Measurements from ENCODE around the gene MTA3.

The MTA3 gene

GRCh38 chr2:42755191-42755880, 186.9 kb downstream of the MTA3 start:
- H3K27ac ChIP-seq: no peak overlapping the region
- DNase-seq (ENCODE audit: low read depth, low spot score): no peak

DNA sequence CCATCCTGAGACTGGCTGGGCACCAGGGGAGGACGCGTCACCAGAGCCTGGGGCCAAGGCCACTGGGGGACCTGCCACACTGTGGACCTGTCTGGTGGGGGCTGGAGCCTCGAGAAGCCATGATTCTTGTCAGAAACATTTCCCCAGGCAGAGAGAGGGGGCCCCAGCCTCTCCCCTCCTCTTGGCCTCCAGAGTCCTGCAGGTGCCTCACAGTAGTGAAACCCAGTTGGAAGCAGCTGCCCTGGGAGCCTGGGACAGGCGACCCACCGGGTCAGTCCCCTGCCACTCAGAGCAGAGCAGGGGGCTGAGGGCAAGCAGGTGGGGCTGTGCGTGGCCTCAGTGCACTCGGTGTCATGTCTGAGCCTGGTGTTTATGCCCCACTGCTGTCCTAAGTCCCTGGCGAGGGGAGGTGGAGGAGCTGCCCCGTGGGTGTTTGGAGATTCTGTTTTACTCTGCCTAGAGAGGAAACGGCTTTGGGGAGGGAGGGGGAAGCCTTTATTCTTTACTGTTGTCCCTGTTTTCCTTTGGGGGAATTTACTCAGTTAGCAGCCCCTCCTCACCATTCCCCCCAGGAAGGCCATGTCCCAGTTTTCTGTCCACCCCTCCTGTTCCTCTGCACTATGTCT, 187.8 kb downstream of the MTA3 start:
- no peak for DNase-seq (ENCODE audit: low read depth, low spot score)
- H3K27ac ChIP-seq: no peak overlapping the region

GRCh38 chr2:42756966-42757513, 188.6 kb downstream of the MTA3 start:
- H3K27ac ChIP-seq: no peak overlapping the region
- DNase-seq (ENCODE audit: low read depth, low spot score): no peak

- DNase-seq (ENCODE audit: low read depth, low spot score): no peak
- no peak overlapping the region for H3K27ac ChIP-seq
Observed at GRCh38 chr2:42757981-42758740, 189.7 kb downstream of the MTA3 start.

- no peak for DNase-seq (ENCODE audit: low read depth, low spot score)
- no peak overlapping the region for H3K27ac ChIP-seq
Observed at GRCh38 chr2:42758751-42759150, 190.3 kb downstream of the MTA3 start.

DNA sequence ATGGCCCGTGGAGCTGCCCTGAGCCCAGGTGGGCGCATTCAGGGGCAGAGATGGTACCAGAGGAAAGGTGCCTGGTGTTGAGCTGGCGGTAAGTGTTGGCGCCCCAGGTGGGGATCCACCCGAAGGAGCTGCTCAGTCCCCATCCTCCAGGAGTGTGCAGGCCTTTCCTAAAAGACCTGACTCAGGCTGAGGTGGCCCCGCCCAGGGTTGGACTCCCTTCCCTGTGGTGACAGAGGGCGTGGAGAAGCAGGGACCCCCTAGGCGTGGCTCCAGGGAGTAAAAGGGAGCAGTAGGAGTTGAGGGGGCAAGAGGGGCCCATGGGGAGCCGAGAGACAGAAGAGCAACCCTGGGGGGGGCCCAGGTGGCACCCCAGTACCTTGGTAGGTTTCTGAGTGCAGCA, 193.1 kb downstream of the MTA3 start:
- no peak overlapping the region for H3K27ac ChIP-seq
- DNase-seq (ENCODE audit: low read depth, low spot score): no peak

DNA sequence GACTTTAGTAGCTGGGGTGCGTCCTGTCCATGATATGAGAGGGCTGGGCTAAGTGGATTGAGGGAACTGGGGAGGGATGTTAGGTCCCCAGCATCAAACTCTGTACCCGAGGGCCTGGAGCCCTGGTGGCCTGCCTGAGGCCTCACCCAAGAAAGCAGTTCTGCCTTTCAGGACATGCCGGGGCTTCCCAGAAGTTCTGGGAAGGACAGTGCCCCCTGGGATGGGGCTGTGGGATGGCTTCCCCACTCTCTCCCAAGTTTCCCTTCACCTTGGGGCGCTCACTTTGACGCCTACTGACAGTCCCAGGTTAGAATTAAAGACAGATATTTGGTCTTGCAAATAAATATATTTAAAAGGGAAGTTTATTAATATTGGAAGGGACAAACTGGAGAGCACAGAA, 193.7 kb downstream of the MTA3 start:
- no peak overlapping the region for H3K27ac ChIP-seq
- no peak for DNase-seq (ENCODE audit: low read depth, low spot score)

DNA sequence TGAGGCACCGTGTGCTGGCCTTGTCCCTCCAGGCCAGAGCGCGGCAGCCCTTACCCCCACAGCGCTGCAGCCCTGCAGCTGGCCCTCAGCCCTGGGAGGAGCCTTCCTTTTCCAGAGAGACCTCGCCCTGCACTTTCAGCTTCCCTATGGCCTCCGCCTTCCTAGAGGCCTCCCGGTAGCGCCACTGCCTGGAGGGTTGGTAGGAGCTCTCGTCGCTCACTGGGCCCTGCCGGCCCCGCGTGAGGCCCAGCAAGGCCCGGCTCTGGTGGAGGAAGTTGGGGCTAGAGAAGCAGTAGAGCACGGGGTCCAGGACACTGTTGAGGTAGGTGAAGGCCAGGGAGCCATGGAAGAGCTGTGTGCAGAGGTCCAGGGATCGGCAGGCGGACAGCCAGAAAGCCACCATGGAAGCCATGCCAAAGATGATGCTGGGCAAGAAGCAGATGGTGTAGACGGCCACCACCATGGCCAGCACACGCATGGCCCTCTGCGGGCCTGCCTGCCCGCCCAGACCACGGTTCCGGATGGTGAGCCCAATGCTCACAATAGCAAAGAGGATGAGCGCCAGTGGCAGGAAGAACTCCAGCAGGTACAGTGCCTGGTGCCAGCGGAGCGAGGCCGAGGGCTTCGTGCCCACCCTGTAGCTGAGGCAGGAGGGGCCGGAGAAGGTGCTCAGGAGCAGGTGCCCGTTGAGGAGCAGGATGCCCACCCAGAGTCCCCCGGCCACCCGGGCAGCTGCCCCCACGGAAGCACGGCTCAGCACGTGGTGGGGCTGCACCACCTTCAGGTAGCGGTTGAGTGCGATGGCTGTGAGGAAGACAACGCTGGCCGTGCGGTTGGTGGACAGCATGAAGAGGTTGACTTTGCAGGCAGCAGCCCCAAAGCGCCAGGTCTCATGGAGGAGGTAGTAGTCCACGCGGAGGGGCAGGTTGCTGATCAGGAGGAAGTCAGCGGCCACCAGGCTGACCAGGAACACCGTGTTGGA, 194.7 kb downstream of the MTA3 start:
- no peak overlapping the region for H3K27ac ChIP-seq
- DNase-seq (ENCODE audit: low read depth, low spot score): no peak

DNA sequence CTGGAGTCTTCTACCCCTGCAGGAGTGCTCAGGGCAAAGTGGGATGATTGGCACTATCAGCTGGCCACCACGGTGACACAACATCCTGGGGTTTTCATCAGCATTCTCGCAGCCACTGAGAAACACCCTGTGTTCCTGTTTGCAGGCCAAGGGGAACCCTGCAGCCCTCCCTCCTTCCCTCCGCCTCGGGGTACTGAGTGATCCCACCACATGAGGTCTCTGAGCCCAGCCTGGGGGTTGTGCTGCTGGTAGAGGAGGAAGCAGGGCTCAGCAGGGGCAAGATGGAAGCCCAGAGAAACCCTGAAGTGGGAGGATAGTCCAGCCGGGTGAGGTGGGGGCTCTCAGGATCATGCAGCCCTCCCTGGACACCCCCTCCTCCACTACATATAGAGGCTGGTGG, 195.7 kb downstream of the MTA3 start, which contains the start of gene OXER1:
OXER1 (minus strand) TSS at position 40 of the 400 bp plus-strand sequence. CDS start 73 bp downstream, outside the sequence.
- DNase-seq (ENCODE audit: low read depth, low spot score): no peak
- no peak within 1 kb of the TSS for H3K27ac ChIP-seq

DNA sequence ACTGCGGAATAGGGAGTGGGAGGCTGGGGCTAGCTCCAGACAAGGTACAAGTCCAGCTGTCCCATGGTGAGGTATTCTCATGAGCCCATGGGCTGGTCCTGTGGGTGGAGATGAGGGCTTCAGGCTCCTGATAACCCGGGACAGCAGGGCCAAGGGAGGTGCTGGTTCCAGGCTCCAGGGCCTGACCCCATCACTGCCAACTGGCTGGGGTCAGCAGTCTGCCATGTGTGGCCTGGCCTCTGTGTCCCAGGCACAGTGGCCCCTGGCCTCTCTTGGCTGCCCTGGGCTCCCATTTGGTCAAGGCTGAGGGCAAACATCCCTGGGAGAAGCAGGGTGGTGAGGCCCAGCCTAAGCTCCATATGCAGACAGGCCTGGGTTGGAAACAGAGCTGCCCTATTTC, 196.5 kb downstream of the MTA3 start:
- no peak for DNase-seq (ENCODE audit: low read depth, low spot score)
- no peak overlapping the region for H3K27ac ChIP-seq

DNA sequence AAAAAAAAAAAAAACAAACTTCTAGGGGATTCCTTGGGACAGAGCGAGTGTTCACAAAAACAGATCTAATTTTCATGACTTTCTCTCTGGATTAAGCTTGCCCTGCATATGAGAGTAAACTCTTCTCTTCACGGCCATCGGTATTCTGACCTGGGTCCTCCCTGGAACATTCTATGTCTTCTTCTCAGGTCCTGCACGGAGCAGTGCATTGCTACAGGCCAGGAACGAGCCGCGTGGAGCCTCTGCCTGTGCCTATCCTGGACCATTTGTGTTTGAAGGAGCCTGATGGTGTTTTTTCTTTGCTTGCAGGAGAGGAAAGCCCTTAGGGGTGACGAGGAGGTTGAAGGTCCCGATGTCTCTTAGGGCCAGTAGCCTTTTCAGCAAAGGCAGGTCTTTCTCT, 197.3 kb downstream of the MTA3 start:
- DNase-seq (ENCODE audit: low read depth, low spot score): no peak
- no peak overlapping the region for H3K27ac ChIP-seq

DNA sequence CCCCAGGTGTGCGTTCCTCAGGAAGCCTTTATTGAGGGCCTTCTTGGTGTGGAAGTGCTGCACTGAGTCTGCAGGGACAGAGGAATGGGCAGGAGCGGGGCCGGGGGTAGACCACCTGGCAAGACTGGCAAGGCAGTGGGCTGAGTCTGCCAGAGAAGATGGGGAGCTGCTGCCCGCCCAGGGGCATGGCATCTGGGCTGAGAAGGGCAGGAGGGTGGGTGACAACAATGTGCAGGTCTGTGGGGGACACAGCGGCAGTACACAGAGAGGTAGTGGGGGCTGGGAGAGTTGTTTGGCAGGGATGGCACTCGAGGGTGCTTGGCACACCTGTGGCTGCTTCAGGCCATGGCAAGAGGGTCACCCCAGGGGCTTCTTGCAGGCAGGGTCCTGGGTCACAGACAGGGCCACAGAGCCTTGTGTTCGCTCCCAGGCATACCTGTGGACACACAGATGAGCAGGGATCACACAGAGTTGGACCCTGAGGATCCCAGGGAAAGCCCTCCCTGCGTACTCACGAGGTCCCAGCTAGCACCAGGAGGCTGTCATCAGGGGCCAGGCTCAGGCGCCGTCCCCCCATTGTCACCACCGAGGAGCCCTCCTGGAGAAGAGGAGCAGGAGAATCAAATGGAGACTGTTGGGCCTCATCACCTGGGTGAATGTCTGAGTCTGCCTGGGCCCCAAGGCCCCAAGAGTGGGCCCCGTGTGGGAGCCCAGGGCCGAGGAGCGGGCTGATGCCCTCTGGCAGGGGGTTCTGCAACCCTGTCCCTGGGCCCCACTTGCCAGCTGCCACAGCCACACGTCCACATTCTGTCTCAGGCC, 198.9 kb downstream of the MTA3 start:
- no peak for DNase-seq (ENCODE audit: low read depth, low spot score)
- H3K27ac ChIP-seq: no peak overlapping the region

DNA sequence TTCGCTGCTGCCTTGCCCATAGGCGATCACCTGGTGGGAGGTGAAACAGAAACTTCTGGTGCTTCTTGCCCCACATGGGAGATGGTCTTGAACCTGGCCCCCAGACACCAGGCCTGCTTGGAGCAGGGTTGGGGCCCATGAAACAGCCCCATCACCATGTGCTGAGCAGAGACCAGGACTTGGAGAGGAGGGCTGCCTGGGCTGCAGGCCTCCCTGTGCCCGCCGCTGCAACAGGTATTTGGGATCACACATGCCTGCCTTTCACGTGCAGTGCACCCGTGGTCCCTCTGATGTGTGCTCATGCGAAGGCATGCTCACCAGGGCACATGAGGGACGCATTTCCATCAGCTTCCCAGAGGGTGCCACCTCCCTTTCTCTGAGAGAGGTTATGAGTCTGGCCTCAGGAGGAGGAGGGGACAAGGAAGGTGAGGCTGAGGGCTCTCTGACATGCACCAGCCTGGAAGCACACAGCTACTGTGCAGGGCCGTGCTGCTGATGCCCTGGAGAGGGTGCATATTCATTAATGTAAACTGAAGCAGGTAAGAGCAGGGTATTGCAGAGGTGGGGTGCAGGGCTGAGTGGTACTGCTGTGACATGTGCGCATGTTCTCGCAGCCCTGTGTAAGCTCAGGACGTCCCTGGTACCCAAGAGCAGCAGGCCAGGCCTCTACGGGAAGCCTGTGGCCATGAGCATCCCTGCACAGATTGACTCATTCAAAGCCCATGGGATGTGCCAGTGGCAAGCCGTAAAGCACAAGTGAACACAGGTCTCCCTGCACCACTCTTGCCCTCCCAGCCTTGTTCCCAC, 199.7 kb downstream of the MTA3 start:
- DNase-seq (ENCODE audit: low read depth, low spot score): no peak
- no peak overlapping the region for H3K27ac ChIP-seq

- H3K27ac ChIP-seq: no peak overlapping the region
- no peak for DNase-seq (ENCODE audit: low read depth, low spot score)
Observed at GRCh38 chr2:42768706-42769256, 200.3 kb downstream of the MTA3 start.

DNA sequence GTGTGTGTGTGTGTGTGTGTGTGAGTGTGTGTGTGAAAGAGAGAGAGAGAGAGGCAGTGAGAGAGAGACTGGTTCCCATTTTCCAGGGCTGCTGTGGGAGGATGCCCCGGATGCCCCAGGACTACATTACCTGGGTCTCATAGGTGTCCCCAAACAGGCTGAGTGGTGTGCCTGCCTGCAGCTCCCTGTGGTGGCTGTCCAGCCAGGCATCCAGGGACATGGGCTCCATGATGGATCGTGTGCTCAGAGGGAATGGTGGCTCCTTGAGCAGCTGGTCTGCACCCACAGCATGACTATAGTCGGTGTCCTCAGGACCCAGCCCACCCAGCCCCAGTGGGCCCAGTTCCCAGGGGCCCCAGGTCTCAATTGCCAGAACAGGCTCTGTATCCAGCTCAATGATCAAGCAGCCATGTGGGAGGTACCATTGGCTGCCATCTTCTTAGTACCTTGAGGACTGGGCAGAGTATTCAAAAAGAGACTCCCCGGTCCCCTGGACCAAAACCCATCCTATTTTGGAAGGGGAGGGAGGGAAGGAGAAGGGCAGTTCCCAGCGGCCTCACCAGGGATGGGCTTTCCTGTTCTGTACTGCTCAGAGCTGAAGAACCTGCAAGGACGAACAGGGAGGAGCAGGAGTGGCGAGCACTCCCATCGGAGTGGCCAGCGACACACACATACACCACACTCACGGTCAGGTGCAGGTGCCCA, 201.3 kb downstream of the MTA3 start:
- no peak overlapping the region for H3K27ac ChIP-seq
- no peak for DNase-seq (ENCODE audit: low read depth, low spot score)

DNA sequence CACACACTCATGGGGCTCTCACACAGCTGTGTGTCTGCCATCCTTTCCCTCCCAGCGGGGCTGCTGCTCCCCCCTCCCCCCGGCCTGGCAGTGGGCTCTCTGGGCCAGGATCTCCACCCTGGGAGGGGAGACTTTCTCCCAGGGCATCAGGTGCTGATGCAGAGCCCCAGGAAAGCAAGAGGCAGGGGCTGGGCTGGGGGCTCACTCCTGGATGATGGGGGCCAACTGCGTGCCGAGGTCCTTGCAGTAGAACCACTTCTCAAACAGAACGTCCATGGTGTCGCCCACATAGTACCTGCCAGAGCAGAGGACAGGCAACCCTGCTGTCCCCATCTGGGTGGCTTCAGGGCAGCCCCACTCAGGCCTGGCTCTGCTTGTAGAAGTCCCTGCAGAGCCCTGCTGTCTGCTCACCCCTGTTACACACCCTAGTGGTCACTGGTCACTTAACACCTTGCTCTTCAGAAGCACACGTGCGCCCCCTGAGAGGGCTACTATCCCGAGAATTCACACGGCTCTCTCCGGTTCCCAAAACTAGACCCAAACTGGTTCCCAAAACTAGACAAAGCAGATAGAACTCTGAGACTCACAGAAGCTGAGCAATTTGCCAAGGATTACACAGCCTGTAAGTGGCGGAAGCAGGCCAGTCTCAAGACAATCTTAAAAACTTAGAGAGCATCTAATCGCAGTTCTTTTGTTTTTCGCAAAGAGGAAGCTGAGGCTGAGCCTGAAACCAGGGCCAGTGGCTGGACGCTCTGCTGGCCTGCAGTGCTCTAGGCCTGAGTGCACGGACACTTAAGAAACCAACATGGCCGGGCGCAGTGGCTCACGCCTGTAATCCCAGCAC, 202.1 kb downstream of the MTA3 start:
- DNase-seq (ENCODE audit: low read depth, low spot score): no peak
- H3K27ac ChIP-seq: no peak overlapping the region

Measured in epithelial cell of prostate (primary cell).